ENCODE measurements around the gene ARSG.

Gene ARSG

GRCh38 chr17:68320311-68320865, 29.1 kb downstream of the ARSG start:
- Histone ChIP-seq H3K4me1 (ENCODE audit: control insufficient read depth, insufficient read depth, low read length) (peaks cover 6% of the 10 kb centered on the region; the same call in 1 of the 2 replicates), H3K4me3 (ENCODE audit: low read depth, low read length) (no peak overlapping the region), H3K9me3 (ENCODE audit: control insufficient read depth, insufficient read depth, low read depth, low read length) (no peaks in the 10 kb centered on the region), H3K27ac (ENCODE audit: extremely low read depth, low read depth, low read length) (no peak overlapping the region), H3K36me3 (ENCODE audit: control insufficient read depth in 2 of 2, insufficient read depth in 1 of 2, low read length in 2 of 2) (no peaks in the 10 kb centered on the region)
- TF ChIP-seq ZIC2 (tag by site-specific recombination; IDR thresholded peaks at IDR 0.05) (peak; percentile 33), CTCF (tag by site-specific recombination; IDR thresholded peaks at IDR 0.05) (no peak), GLI2 (tag by site-specific recombination; IDR thresholded peaks at IDR 0.05; ENCODE audit: borderline replicate concordance, low read depth) (no peak), ZNF146 (tag by site-specific recombination; IDR thresholded peaks at IDR 0.05) (no peak), GLIS1 (tag by site-specific recombination; IDR thresholded peaks at IDR 0.05) (peak; percentile 43; the same call in 1 of the 2 replicates), REST (tag by site-specific recombination; IDR thresholded peaks at IDR 0.05) (peak; percentile 84)
- TF ChIP-seq, protein P1, sequence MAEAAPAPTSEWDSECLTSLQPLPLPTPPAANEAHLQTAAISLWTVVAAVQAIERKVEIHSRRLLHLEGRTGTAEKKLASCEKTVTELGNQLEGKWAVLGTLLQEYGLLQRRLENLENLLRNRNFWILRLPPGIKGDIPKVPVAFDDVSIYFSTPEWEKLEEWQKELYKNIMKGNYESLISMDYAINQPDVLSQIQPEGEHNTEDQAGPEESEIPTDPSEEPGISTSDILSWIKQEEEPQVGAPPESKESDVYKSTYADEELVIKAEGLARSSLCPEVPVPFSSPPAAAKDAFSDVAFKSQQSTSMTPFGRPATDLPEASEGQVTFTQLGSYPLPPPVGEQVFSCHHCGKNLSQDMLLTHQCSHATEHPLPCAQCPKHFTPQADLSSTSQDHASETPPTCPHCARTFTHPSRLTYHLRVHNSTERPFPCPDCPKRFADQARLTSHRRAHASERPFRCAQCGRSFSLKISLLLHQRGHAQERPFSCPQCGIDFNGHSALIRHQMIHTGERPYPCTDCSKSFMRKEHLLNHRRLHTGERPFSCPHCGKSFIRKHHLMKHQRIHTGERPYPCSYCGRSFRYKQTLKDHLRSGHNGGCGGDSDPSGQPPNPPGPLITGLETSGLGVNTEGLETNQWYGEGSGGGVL (tag by site-specific recombination; IDR thresholded peaks at IDR 0.05): no peak
- CTCF ChIA-PET: interaction anchor here (1.1 kb wide), 1 partner anchor 24 kb away, joined by 3 read pairs; no protein-coding TSS in a partner anchor
- POLR2A ChIA-PET: interaction anchor here (0.6 kb wide), 1 partner anchor 34 kb away, joined by 3 read pairs; no protein-coding TSS in a partner anchor

- Histone ChIP-seq H3K4me3 (ENCODE audit: low read depth, low read length) (no peak overlapping the region), H3K27ac (ENCODE audit: extremely low read depth, low read depth, low read length) (no peak overlapping the region), H3K9me3 (ENCODE audit: control insufficient read depth, insufficient read depth, low read depth, low read length) (no peaks in the 10 kb centered on the region), H3K4me1 (ENCODE audit: control insufficient read depth, insufficient read depth, low read length) (peaks cover 6% of the 10 kb centered on the region; the same call in 1 of the 2 replicates), H3K36me3 (ENCODE audit: control insufficient read depth in 2 of 2, insufficient read depth in 1 of 2, low read length in 2 of 2) (no peaks in the 10 kb centered on the region)
- POLR2A ChIA-PET: no interaction called here
- no peak for TF ChIP-seq ZFP37 (tag by site-specific recombination; IDR thresholded peaks at IDR 0.05)
- TF ChIP-seq ZNF121 (tag by site-specific recombination; IDR thresholded peaks at IDR 0.05): peak; percentile 86
- CTCF ChIA-PET: interaction anchor here (0.8 to 1.1 kb wide), 2 partner anchors 24 to 78 kb away, joined by 3 read pairs; no protein-coding TSS in a partner anchor
Measured at GRCh38 chr17:68320943-68321555, 29.8 kb downstream of the ARSG start.

GRCh38 chr17:68321556-68321954, 30.3 kb downstream of the ARSG start:
- no peaks in the 10 kb centered on the region for H3K36me3 ChIP-seq (ENCODE audit: control insufficient read depth in 2 of 2, insufficient read depth in 1 of 2, low read length in 2 of 2)
- no peak overlapping the region for H3K4me3 ChIP-seq (ENCODE audit: low read depth, low read length)
- ChIA-PET CTCF (interaction anchor here (0.6 to 0.8 kb wide), 3 partner anchors 58 to 682 kb away, joined by 3 read pairs; no protein-coding TSS in a partner anchor), POLR2A (no interaction called here)
- no peak overlapping the region for H3K27ac ChIP-seq (ENCODE audit: extremely low read depth, low read depth, low read length)
- no peaks in the 10 kb centered on the region for H3K9me3 ChIP-seq (ENCODE audit: control insufficient read depth, insufficient read depth, low read depth, low read length)
- H3K4me1 ChIP-seq (ENCODE audit: control insufficient read depth, insufficient read depth, low read length): peaks cover 6% of the 10 kb centered on the region; the same call in 1 of the 2 replicates
- no peak for TF ChIP-seq YY1 (tag by site-specific recombination; IDR thresholded peaks at IDR 0.05)
- no peak for TF ChIP-seq MYNN (tag by site-specific recombination; IDR thresholded peaks at IDR 0.05; ENCODE audit: borderline replicate concordance)
- TF ChIP-seq ZNF394 (tag by site-specific recombination; IDR thresholded peaks at IDR 0.05; ENCODE audit: borderline replicate concordance): no peak
- TF ChIP-seq WT1 (tag by site-specific recombination; IDR thresholded peaks at IDR 0.05): no peak
- TF ChIP-seq ZNF660 (tag by site-specific recombination; IDR thresholded peaks at IDR 0.05): no peak
- no peak for TF ChIP-seq PBX3 (CRISPR knock-in tag; IDR thresholded peaks at IDR 0.05)
- no peak for TF ChIP-seq GLIS1 (tag by site-specific recombination; IDR thresholded peaks at IDR 0.05)
- TF ChIP-seq ATF2 (tag by site-specific recombination; IDR thresholded peaks at IDR 0.05; ENCODE audit: low read depth): no peak
- no peak for TF ChIP-seq ZNF423 (tag by site-specific recombination; IDR thresholded peaks at IDR 0.05)
- TF ChIP-seq ZNF704 (tag by site-specific recombination; IDR thresholded peaks at IDR 0.05): no peak
